ENCODE measurements around the gene REEP2.

The REEP2 gene

DNA sequence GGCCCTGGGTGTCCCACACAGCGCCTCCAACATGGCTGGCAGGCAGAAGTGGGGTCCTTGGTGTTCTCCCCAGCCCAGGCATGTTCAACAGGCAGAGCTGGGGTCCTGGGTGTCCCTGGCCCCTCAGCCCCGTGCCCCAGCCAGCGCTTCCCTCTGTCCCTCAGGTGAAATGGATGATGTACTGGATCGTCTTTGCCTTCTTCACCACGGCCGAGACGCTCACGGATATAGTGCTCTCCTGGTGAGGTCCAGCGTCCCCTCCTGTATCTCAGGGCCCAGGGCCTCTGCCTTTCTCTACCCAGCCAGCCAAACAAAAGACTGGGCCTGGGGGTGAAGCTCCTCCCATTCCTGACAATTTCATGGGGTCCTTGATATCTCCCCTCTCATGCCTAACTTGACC is 2.4 kb downstream of the REEP2 start:
- DNase-seq (ENCODE audit: low read depth) = no peak
- no peak overlapping the region for H3K4me3 ChIP-seq (ENCODE audit: low read length)
- TF ChIP-seq CTCF (IDR thresholded peaks at IDR 0.05; ENCODE audit: insufficient read depth, low read depth, low read length, missing control alignments) = no peak

DNA sequence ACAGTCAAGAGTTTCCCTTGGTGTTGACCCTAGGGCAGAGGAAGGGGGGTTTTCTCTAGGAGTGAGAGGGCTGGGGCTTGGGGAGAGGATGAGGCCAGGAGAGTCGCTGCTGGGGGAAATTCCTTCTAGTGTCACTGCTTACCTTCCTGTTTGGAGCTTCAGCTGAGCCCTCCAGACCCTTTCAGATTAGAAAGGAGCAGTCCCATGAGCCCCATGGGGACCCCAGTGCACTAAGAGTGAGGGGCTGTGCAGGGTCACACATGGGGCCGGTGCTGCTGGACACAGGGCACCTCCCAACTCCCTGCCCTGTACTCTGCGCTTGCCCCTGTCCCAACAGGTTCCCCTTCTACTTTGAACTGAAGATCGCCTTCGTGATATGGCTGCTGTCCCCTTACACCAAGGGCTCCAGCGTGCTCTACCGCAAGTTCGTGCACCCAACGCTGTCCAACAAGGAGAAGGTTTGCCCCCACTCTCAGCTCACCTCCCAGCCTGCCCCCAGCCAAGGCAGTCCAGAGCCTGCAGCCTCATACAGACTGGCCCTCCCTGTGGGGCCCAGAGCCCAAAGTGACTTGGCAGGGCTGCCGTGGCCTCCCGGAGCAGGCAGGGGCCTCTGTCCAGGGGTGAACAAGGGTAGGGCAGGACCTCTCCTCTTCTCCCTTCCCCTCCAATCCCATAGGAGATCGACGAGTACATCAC is 5.4 kb downstream of the REEP2 start:
- TF ChIP-seq CTCF (IDR thresholded peaks at IDR 0.05; ENCODE audit: insufficient read depth, low read depth, low read length, missing control alignments) = no peak
- no peak overlapping the region for H3K4me3 ChIP-seq (ENCODE audit: low read length)
- no peak for DNase-seq (ENCODE audit: low read depth)

DNA sequence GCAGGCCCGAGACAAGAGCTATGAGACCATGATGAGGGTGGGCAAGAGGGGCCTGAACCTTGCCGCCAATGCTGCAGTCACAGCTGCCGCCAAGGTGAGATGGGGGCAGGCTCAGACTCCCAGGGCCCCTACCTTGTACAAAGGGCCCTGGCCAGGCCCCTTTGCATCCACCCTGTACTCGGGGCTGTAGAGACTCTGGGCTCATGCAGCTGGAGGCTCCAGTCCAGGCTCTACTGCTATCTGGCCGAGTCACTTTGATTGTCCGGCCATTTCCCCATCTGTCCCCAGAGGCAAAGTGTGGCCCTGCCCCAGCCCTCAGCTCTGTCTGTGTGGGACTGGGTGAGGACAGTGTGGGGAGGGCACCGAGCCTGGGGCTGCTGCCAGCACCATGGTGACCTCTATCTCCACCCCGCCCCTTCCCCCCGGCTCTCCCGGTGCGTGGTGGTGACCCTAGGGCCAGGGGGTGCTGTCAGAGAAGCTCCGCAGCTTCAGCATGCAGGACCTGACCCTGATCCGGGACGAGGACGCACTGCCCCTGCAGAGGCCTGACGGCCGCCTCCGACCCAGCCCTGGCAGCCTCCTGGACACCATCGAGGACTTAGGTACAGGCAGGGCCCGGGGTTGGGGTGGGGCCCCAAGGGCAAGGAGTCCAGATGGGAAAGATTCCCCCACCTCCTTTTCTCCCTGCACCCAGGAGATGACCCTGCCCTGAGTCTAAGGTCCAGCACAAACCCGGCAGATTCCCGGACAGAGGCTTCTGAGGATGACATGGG is 6.1 kb downstream of the REEP2 start:
- no peak for TF ChIP-seq CTCF (IDR thresholded peaks at IDR 0.05; ENCODE audit: insufficient read depth, low read depth, low read length, missing control alignments)
- DNase-seq (ENCODE audit: low read depth) = no peak
- H3K4me3 ChIP-seq (ENCODE audit: low read length) = no peak overlapping the region

DNA sequence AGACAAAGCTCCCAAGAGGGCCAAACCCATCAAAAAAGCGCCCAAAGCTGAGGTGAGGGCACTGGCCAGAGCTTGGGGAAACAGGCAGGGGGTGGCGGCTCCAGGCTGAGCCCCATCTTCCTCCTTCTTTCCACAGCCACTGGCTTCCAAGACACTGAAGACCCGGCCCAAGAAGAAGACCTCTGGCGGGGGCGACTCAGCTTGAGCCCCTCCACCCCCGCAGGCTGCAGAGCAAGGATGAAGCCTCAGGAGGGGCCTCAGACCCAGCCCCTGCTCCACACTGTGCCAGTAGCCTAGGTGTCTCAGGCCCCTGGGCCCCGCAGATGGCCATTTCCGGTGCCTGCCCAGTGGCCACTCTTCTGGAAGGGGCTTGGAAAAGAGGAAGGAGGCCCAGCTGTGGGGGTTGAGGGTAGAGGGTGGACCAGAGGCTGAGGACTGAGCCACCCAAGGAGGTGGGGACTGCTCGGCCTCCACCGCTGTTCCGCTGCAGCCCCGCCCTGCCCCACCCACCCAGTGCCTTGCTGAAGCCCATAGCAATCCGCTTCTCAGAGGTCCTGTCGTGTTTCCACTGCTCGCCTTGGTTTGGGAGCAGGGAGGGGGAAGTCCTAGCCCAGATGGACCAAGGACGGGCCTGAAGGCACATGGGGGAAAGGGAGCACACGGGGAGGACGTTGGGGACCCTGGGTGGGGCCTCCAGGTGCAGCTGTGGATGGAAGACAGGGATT is 6.9 kb downstream of the REEP2 start:
- no peak for DNase-seq (ENCODE audit: low read depth)
- H3K4me3 ChIP-seq (ENCODE audit: low read length) = no peak overlapping the region
- TF ChIP-seq CTCF (IDR thresholded peaks at IDR 0.05; ENCODE audit: insufficient read depth, low read depth, low read length, missing control alignments) = no peak

- H3K4me3 ChIP-seq (ENCODE audit: low read length) = no peak overlapping the region
- no peak for DNase-seq (ENCODE audit: low read depth)
- no peak for TF ChIP-seq CTCF (IDR thresholded peaks at IDR 0.05; ENCODE audit: insufficient read depth, low read depth, low read length, missing control alignments)
These were observed 9.2 kb downstream of the REEP2 start for GRCh38 chr5:138448070-138448469.

DNA sequence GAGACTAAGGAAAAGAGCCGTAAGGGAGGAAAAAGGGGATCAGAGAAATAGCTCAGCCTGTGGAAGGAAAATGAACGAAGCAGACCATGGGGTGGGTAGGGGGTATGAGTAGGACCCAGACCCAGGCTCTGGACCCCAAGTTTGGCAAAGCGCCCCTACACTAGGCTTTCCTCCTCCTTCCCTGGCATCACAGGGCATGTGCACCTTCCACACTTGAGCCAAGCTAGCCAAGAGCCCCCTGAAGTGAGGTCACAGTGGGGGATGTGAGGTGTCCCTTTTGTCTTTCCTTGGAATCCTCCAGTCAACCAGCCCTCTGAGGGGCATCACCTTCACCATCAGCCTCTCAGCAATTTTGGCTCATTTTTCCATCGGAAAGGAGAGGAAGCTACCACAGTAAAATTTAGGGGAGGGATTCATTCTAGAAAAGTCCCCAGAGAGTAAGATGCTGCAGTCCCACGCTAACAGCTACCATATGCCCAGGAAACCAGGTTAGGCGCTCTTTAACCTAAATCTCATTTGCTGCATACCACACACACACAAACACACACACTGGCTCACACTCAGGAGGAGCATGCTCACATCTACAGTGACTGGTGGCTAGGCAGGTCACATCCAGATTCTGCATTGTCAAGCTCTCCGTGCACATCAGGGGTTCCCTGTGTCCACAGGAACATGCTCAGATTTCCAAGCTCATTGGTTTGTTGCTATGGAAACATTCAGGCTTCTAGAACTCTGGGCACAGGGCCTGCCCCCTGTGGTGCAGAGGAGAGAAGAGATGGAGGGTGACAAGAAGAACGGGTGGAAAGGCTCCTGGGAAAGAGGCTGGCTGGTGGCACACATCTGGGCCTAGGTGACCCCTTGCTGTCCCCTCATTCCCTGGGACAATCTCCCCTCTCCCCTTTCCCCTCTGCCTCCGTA is 9.9 kb downstream of the REEP2 start:
- no peak for TF ChIP-seq CTCF (IDR thresholded peaks at IDR 0.05; ENCODE audit: insufficient read depth, low read depth, low read length, missing control alignments)
- DNase-seq (ENCODE audit: low read depth) = no peak
- no peak overlapping the region for H3K4me3 ChIP-seq (ENCODE audit: low read length)
